ENCODE measurements around the gene ATL3.

Gene ATL3

GRCh38 chr11:63683133-63683991, 12.2 kb upstream of the ATL3 start:
- TF ChIP-seq MAX (IDR thresholded peaks at IDR 0.05; ENCODE audit: low read depth, low read length) (no peak), POLR2A (IDR thresholded peaks at IDR 0.05; ENCODE audit: extremely low read depth, insufficient read length) (no peak)
- peak overlapping the region; percentile 86 for H3K4me3 ChIP-seq (ENCODE audit: low read depth, low read length)
- DNase-seq (ENCODE audit: low read depth) = peak; percentile 54

- no peak for TF ChIP-seq POLR2A (IDR thresholded peaks at IDR 0.05; ENCODE audit: extremely low read depth, insufficient read length)
- no peak for TF ChIP-seq MYC (IDR thresholded peaks at IDR 0.05; ENCODE audit: low read depth, low read length)
- peak; percentile 67 for DNase-seq (ENCODE audit: low read depth)
- peak overlapping the region; percentile 86 for H3K4me3 ChIP-seq (ENCODE audit: low read depth, low read length)
These were observed 11.2 kb upstream of the ATL3 start for GRCh38 chr11:63682066-63683021.

GRCh38 chr11:63681321-63682065, 10.3 kb upstream of the ATL3 start, which contains the start of gene RTN3:
RTN3 (plus strand) TSS chr11:63681500; CDS start chr11:63681637, 137 bp downstream.
- H3K4me3 ChIP-seq (ENCODE audit: low read depth, low read length) = peak within 1 kb of the TSS; percentile 86
- peak; percentile 75; the same call in 1 of the 2 replicates for TF ChIP-seq MAX (IDR thresholded peaks at IDR 0.05; ENCODE audit: low read depth, low read length)
- peak; percentile 1 for TF ChIP-seq CTCF (IDR thresholded peaks at IDR 0.05; ENCODE audit: low read depth, low read length)
- TF ChIP-seq POLR2A (IDR thresholded peaks at IDR 0.05; ENCODE audit: extremely low read depth, insufficient read length) = peak; percentile 99
- no peak; the same call in 1 of the 2 replicates for TF ChIP-seq MYC (IDR thresholded peaks at IDR 0.05; ENCODE audit: low read depth, low read length)
- peak; percentile 99 for DNase-seq (ENCODE audit: low read depth)

GRCh38 chr11:63680834-63681320, 9.7 kb upstream of the ATL3 start:
- TF ChIP-seq CTCF (IDR thresholded peaks at IDR 0.05; ENCODE audit: low read depth, low read length) (no peak), POLR2A (IDR thresholded peaks at IDR 0.05; ENCODE audit: extremely low read depth, insufficient read length) (no peak), MYC (IDR thresholded peaks at IDR 0.05; ENCODE audit: low read depth, low read length) (peak; percentile 56)
- H3K4me3 ChIP-seq (ENCODE audit: low read depth, low read length) = peak overlapping the region; percentile 58
- DNase-seq (ENCODE audit: low read depth) = peak; percentile 58

- H3K4me3 ChIP-seq (ENCODE audit: low read depth, low read length) = no peak overlapping the region
- DNase-seq (ENCODE audit: low read depth) = no peak
- TF ChIP-seq CTCF (IDR thresholded peaks at IDR 0.05; ENCODE audit: low read depth, low read length) (no peak), POLR2A (IDR thresholded peaks at IDR 0.05; ENCODE audit: extremely low read depth, insufficient read length) (no peak), MYC (IDR thresholded peaks at IDR 0.05; ENCODE audit: low read depth, low read length) (no peak)
These were observed 2.4 kb upstream of the ATL3 start for GRCh38 chr11:63673579-63673978.

- no peak for TF ChIP-seq POLR2A (IDR thresholded peaks at IDR 0.05; ENCODE audit: extremely low read depth, insufficient read length)
- no peak for TF ChIP-seq MAX (IDR thresholded peaks at IDR 0.05; ENCODE audit: low read depth, low read length)
- TF ChIP-seq MYC (IDR thresholded peaks at IDR 0.05; ENCODE audit: low read depth, low read length) = no peak
- TF ChIP-seq CTCF (IDR thresholded peaks at IDR 0.05; ENCODE audit: low read depth, low read length) = no peak
- peak; percentile 40 for DNase-seq (ENCODE audit: low read depth)
- no peak overlapping the region for H3K4me3 ChIP-seq (ENCODE audit: low read depth, low read length)
These were observed 1.9 kb upstream of the ATL3 start for GRCh38 chr11:63672936-63673539.

All from NB4 (cell line).